HUES6 (cell line): ENCODE data around the gene NCF4.

Experiments used
- H3K27ac ChIP-seq: 2 replicates; pipeline ENCODE4 v1.7.0; 2013; ENCODE audit warnings: low read depth, mild to moderate bottlenecking, low read length, inconsistent platforms
- H3K27me3 ChIP-seq: 2 replicates; pipeline ENCODE4 v1.6.1; 2013; ENCODE audit warnings: low read length; ENCODE audit not compliant: control insufficient read depth, insufficient read depth
- H3K36me3 ChIP-seq: 2 replicates; pipeline ENCODE4 v1.6.1; 2013; ENCODE audit warnings: low read length; ENCODE audit not compliant: control insufficient read depth, insufficient read depth
- H3K4me1 ChIP-seq: 2 replicates; pipeline ENCODE4 v1.6.1; 2013; ENCODE audit warnings: low read length; ENCODE audit not compliant: control insufficient read depth, insufficient read depth
- H3K4me3 ChIP-seq: 2 replicates; pipeline ENCODE4 v1.5.1; 2013; ENCODE audit warnings: low read depth, low read length
- H3K9ac ChIP-seq: one replicate; pipeline ENCODE4 v1.6.1; 2013; ENCODE audit warnings: mild to moderate bottlenecking, low read length
- H3K9me3 ChIP-seq: 2 replicates; pipeline ENCODE4 v1.6.1; 2013; ENCODE audit warnings: low read depth, low read length; ENCODE audit not compliant: control insufficient read depth, insufficient read depth

Gene NCF4

DNA sequence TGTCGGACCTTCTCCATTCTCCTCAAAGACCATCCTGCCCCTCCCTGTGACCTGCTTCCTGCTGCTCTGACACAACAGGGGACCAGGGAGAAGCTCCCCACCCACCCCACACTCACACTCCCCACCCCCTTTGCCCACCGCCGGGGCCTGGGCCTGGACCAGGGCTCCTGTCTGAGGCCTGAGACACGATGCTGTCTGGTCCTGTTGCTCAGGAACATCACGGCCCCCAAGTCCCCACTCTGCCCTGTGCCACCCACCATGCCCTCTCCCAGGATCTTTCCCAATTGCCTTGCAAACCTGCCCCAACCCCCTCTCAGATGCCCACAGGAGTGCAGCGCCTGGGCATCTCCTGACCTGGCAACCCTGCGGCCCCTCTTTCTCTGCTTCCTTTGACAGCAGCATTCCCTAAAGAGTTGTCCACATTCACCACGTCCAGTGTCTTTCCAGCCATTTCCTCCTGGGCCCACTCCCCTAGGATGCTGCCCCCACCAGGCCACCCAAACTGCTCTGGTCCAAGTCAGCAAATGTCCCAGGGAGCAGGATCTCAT, 63.4 kb downstream of the NCF4 start:
- no peak overlapping the region for H3K9ac ChIP-seq
- no peak overlapping the region for H3K27ac ChIP-seq
- H3K27me3 ChIP-seq: peaks cover 6% of the 10 kb centered on the region; the same call in 1 of the 2 replicates
- no peaks in the 10 kb centered on the region for H3K9me3 ChIP-seq
- peaks cover 15% of the 10 kb centered on the region; the same call in 1 of the 2 replicates for H3K4me1 ChIP-seq
- no peak overlapping the region for H3K4me3 ChIP-seq
- no peaks in the 10 kb centered on the region for H3K36me3 ChIP-seq

DNA sequence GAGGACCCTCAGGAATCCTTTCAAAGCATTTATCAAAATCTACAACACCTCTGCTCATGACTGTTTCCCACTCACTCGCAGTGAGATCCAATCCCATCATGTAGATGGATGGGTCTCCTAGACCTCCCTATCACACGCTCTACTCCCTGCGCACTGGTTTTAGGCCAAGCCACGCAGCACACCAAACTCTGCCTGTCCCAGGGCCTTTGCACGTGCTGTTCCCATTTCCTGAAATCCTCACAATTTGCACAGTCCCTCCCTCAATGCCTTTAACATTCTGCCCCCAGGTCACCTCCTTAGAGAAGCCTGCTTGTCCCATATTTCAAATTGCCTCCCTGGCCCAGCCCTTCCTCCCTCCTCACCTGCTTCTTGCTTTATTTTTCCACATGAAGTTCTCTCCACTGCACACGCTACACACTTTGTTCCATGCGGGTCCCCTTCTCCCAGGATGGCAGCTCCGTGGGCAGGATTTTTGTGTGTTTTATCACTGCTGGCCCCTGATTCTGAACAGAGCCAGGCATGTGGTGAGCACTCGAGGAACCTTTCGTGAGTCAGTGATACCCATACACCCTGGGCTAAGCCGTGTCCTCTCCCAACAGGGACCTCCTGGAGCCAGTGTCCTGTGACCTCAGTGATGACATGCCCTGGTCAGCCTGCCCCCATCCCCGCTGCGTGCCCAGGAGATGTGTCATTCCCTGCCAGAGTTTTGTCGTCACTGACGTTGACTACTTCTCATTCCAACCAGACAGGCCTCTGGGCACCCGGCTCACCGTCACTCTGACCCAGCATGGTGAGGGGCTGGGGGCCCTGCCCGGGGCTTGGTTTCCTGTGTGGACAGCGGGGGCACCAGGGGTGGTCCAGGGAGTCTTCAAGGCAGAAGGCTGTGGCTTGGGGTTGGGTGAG, 64.8 kb downstream of the NCF4 start:
- H3K36me3 ChIP-seq: no peaks in the 10 kb centered on the region
- no peak overlapping the region for H3K4me3 ChIP-seq
- H3K9ac ChIP-seq: no peak overlapping the region
- no peaks in the 10 kb centered on the region for H3K9me3 ChIP-seq
- no peak overlapping the region for H3K27ac ChIP-seq
- peaks cover 6% of the 10 kb centered on the region; the same call in 1 of the 2 replicates for H3K27me3 ChIP-seq
- H3K4me1 ChIP-seq: peaks cover 15% of the 10 kb centered on the region; the same call in 1 of the 2 replicates

DNA sequence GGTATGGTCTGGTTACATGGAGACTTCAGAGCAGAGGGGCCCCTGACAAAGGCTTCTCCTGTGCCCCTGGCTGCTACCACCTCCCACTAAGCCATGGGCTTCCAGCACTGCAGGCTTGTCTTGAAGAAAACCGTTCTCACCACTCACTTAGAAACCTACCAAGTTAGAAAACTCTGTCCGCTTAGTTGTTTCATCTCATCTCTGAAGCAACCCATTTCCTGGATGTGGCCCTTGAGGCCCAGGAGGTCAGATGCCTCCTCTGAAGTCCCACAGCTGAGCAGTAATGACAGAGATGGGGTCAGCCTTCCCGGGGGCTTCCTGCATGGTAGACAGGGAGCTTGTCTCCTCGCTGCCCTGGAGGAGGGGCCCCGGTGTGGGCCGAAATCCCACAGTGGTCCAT, 65.5 kb downstream of the NCF4 start:
- peaks cover 15% of the 10 kb centered on the region; the same call in 1 of the 2 replicates for H3K4me1 ChIP-seq
- H3K9ac ChIP-seq: no peak overlapping the region
- H3K9me3 ChIP-seq: no peaks in the 10 kb centered on the region
- no peaks in the 10 kb centered on the region for H3K36me3 ChIP-seq
- no peak overlapping the region for H3K27ac ChIP-seq
- peaks cover 6% of the 10 kb centered on the region; the same call in 1 of the 2 replicates for H3K27me3 ChIP-seq
- H3K4me3 ChIP-seq: no peak overlapping the region

DNA sequence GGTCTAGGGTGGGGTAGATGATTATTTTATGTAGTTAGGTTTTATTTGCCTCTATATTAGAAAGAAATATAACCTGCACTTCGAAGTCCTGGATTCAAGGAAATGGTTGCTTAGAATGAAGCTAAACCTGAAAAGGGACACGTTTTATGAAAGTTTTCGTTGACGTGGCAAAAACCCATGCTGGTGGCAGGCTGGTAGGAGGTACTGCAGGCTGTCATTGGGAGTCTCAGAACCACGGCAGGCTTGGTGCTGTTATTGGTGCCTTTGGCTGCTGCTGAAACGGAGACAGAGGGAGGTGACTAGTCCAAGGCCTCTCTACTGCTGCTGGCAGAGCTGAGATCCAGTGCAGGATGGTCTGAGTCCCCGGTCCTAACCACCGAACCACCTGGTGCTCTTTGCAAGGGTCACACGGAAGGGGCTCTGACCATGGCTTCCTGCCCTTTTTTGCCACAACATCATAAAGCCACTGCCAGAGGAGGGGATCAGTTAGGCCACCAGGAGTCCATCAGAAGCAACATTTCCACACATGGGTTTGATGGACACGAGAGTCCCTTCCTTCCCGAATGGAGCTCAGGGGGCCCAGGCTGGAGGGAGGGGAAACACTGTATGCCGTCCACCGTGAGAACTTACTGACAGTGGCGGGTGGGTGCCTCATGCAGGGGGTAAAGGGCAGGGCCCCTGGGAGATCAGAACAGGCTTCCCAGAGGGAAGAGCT, 66.1 kb downstream of the NCF4 start:
- Histone ChIP-seq H3K4me1 (peaks cover 13% of the 10 kb centered on the region; the same call in 1 of the 2 replicates), H3K9me3 (no peaks in the 10 kb centered on the region), H3K9ac (no peak overlapping the region), H3K36me3 (no peaks in the 10 kb centered on the region), H3K27ac (no peak overlapping the region), H3K27me3 (peaks cover 6% of the 10 kb centered on the region; the same call in 1 of the 2 replicates), H3K4me3 (no peak overlapping the region)
